HepG2 (cell line): ENCODE results near the gene MIPEP. TPM values are rescaled to one million over a fixed set of nuclear protein-coding genes. Genes with fewer than 3 reads are reported as not detected.

Experiments used
- ATAC-seq: fragments of 200-7000 bp; cut with Tn5 transposase; 3 replicates; pipeline ENCODE4 v1.9.1; 2020; ENCODE audit warnings: mild to moderate bottlenecking, moderate library complexity
- BruUV-seq: library from RNA; stranded (reverse); fragments of 400-500 nt; replicated peaks from 2 replicates; lab custom pipeline; 2021; lab: Mats Ljungman, UMichigan
- CTCF ChIA-PET: fragments of 300-600 bp; formaldehyde crosslinking; extraction: SDS; loops from one replicate; lab custom pipeline; 2021; ENCODE audit warnings: low total read pairs, inconsistent platforms, low intra/inter-chr PET ratio; lab: Yijun Ruan, JAX
- POLR2A ChIA-PET: fragments of 350-600 bp; sonication (Branson Sonifier 250); formaldehyde crosslinking; loops from one replicate; lab custom pipeline; 2020; ENCODE audit warnings: antibody characterized with exemption, inconsistent platforms; lab: Yijun Ruan, JAX
- DNase-seq: peaks from one replicate; pipeline ENCODE4 v3.0.0-alpha.2; 2015; ENCODE audit warnings: low spot score
- FAIRE-seq: peaks from 3 replicates; lab custom pipeline; 2011; peaks lifted over from hg19 to GRCh38; lab: Jason Lieb, UNC
- H2AFZ ChIP-seq: one replicate; pipeline ENCODE4 v1.6.1; 2011; ENCODE audit warnings: low read length, inconsistent platforms
- H3K27ac ChIP-seq: fragments of 300-600 bp; 3 replicates; pipeline ENCODE4 v1.8.0; 2011; ENCODE audit warnings: mixed run types, mild to moderate bottlenecking, mixed read lengths, low read length, inconsistent platforms; ENCODE audit not compliant: insufficient read depth; ENCODE audit errors: extremely low read length
- H3K27me3 ChIP-seq, 2 experiments: fragments of 200-600 bp in 1 of 2; 2 replicates in 1 of 2; 3 replicates in 1 of 2; pipeline versions ENCODE4 v1.6.0 to v1.8.0; 2011; ENCODE audit warnings: low read length in 2 of 2, mild to moderate bottlenecking in 2 of 2, moderate library complexity in 2 of 2, inconsistent platforms in 1 of 2; ENCODE audit not compliant: insufficient read depth in 2 of 2, control insufficient read depth in 1 of 2
- H3K36me3 ChIP-seq, 2 experiments: fragments of 200-600 bp in 1 of 2; replicated peaks in 1 of 2; 2 replicates in 1 of 2; 3 replicates in 1 of 2; pipeline versions ENCODE4 v1.5.1 to v1.8.0; 2011; ENCODE audit warnings: low read length in 2 of 2, inconsistent platforms in 1 of 2; ENCODE audit not compliant: insufficient read depth in 2 of 2, control insufficient read depth in 1 of 2
- H3K4me1 ChIP-seq: 2 replicates; pipeline ENCODE4 v1.5.1; 2012; ENCODE audit warnings: low read length, inconsistent platforms; ENCODE audit not compliant: insufficient read depth
- H3K4me2 ChIP-seq: 2 replicates; pipeline ENCODE4 v1.6.0; 2011; ENCODE audit warnings: low read depth, low read length, inconsistent platforms
- H3K4me3 ChIP-seq, 3 experiments: fragments of 200-600 bp in 1 of 3; sonication (generic), shearing (Covaris generic) in 1 of 3; replicated peaks in 1 of 3; 2 replicates each; pipeline ENCODE4 v1.5.1; 2011 to 2016; ENCODE audit warnings: low read length in 3 of 3, inconsistent platforms in 2 of 3, low read depth in 2 of 3, mild to moderate bottlenecking in 2 of 3, control low read depth in 1 of 3, mixed read lengths in 1 of 3; ENCODE audit not compliant: insufficient read depth in 1 of 3
- H3K79me2 ChIP-seq: one replicate; pipeline ENCODE4 v1.6.1; 2011; ENCODE audit warnings: low read length, inconsistent platforms; ENCODE audit not compliant: insufficient read depth
- H3K9ac ChIP-seq: 2 replicates; pipeline ENCODE4 v1.6.0; 2011; ENCODE audit warnings: mild to moderate bottlenecking, low read depth, low read length, inconsistent platforms; ENCODE audit not compliant: insufficient read depth
- H3K9me3 ChIP-seq: 2 replicates; pipeline ENCODE4 v1.5.1; 2012; ENCODE audit warnings: mild to moderate bottlenecking, low read length
- H4K20me1 ChIP-seq: 2 replicates; pipeline ENCODE4 v1.6.0; 2011; ENCODE audit warnings: inconsistent platforms, mild to moderate bottlenecking, low read length, moderate library complexity; ENCODE audit not compliant: insufficient read depth
- CHCHD3 ChIP-seq: sonication (generic); formaldehyde crosslinking; IDR thresholded peaks from 2 replicates; pipeline ENCODE4 v1.8.0; 2022; ENCODE audit warnings: mild to moderate bottlenecking, missing genetic modification reagents, moderate library complexity
- GFI1 ChIP-seq: sonication (generic); formaldehyde crosslinking; IDR thresholded peaks from 2 replicates; pipeline ENCODE4 v1.5.0; 2020; ENCODE audit warnings: missing genetic modification reagents, mild to moderate bottlenecking, borderline replicate concordance
- MEIS1 ChIP-seq: sonication (generic); formaldehyde crosslinking; IDR thresholded peaks from 2 replicates; pipeline ENCODE4 v1.9.0; 2021; ENCODE audit warnings: mild to moderate bottlenecking, missing genetic modification reagents, moderate library complexity, borderline replicate concordance
- PLRG1 ChIP-seq: fragments of 450-650 bp; conservative IDR thresholded peaks from 2 replicates; pipeline ENCODE4 v1.6.1; 2016
- POLR2AphosphoS5 ChIP-seq: IDR thresholded peaks from 2 replicates; pipeline ENCODE4 v1.6.1; 2012; ENCODE audit warnings: low read depth, low read length
- SALL2 ChIP-seq: sonication (generic); formaldehyde crosslinking; IDR thresholded peaks from 2 replicates; pipeline ENCODE4 v1.8.1; 2023; ENCODE audit warnings: mild to moderate bottlenecking, missing genetic modification reagents, inconsistent platforms
- SMAD1 ChIP-seq: sonication (generic); formaldehyde crosslinking; IDR thresholded peaks from 2 replicates; pipeline ENCODE4 v1.4.0; 2020; ENCODE audit warnings: missing genetic modification reagents, low read depth, mild to moderate bottlenecking, borderline replicate concordance
- YEATS4 ChIP-seq: sonication (generic); formaldehyde crosslinking; IDR thresholded peaks from 2 replicates; pipeline ENCODE4 v1.4.0; 2020; ENCODE audit warnings: missing genetic modification reagents, borderline replicate concordance
- ZNF329 ChIP-seq: sonication (generic); formaldehyde crosslinking; IDR thresholded peaks from 2 replicates; pipeline ENCODE4 v1.9.0; 2021; ENCODE audit warnings: low read depth, mild to moderate bottlenecking, missing genetic modification reagents
- ZNF383 ChIP-seq: sonication (generic); formaldehyde crosslinking; IDR thresholded peaks from 2 replicates; pipeline ENCODE4 v1.4.0; 2020; ENCODE audit warnings: missing genetic modification reagents, mild to moderate bottlenecking, borderline replicate concordance
- ZNF547 ChIP-seq: sonication (generic); formaldehyde crosslinking; IDR thresholded peaks from 2 replicates; pipeline ENCODE4 v1.5.1; 2020; ENCODE audit warnings: mild to moderate bottlenecking, missing genetic modification reagents
- ZNF660 ChIP-seq: sonication (generic); formaldehyde crosslinking; IDR thresholded peaks from 2 replicates; pipeline ENCODE4 v1.5.1; 2020; ENCODE audit warnings: mild to moderate bottlenecking, low read depth, missing genetic modification reagents, borderline replicate concordance
- ZNF749 ChIP-seq: sonication (generic); formaldehyde crosslinking; IDR thresholded peaks from 2 replicates; pipeline ENCODE4 v1.8.0; 2022; ENCODE audit warnings: mild to moderate bottlenecking, missing genetic modification reagents, moderate library complexity, borderline replicate concordance
- ZNF781 ChIP-seq: sonication (generic); formaldehyde crosslinking; IDR thresholded peaks from 2 replicates; pipeline ENCODE4 v1.5.1; 2020; ENCODE audit warnings: borderline replicate concordance, mild to moderate bottlenecking, missing genetic modification reagents; ENCODE audit errors: not compliant biosample characterization
- WGBS: methylation state at CpG from one replicate; pipeline ENCODE4 v1.1.6; 2017; ENCODE audit warnings: low lambda C conversion rate; 5-methylcytosine and 5-hydroxymethylcytosine counted together
- in situ Hi-C: cut with HindIII; loops from 2 replicates; pipeline ENCODE4 v1.10.0; 2017; ENCODE audit warnings: low pct_unique_long_range_greater_than_20kb; ENCODE audit not compliant: extremely low pct_ligation_motif_present
- intact Hi-C: fragments of 100-400 bp; cut with micrococcal nuclease; formaldehyde crosslinking; loops from one replicate; pipeline ENCODE4 v1.10.0; 2022; ENCODE audit not compliant: unreplicated experiment
- polyA plus RNA-seq, 8 experiments: library from polyadenylated mRNA; depleted of rRNA in 3 of 8; stranded (reverse) in 7 of 8; unstranded in 1 of 8; fragments of >200 nt; fragmentation: Illumina TruSeq in 4 of 8; extraction: Trizol in 4 of 8; gene quantifications; 2 replicates each; pipeline versions ENCODE4 v1.2.1 to v1.2.3, GENCODE V29; 2011 to 2016; ENCODE audit warnings: low read depth in 4 of 8, missing spikeins in 1 of 8, mixed read lengths in 1 of 8; ENCODE audit not compliant: insufficient read depth in 1 of 8
- total RNA-seq, 5 experiments: library from RNA; depleted of rRNA; stranded (reverse); fragments of >200 nt; fragmentation: Illumina TruSeq; extraction: Trizol; gene quantifications; 2 replicates each; pipeline ENCODE4 v1.2.3, GENCODE V29; 2016; ENCODE audit warnings: low read depth in 1 of 5
- TF ChIP-seq, protein P1 (sequence below): sonication (generic); formaldehyde crosslinking; IDR thresholded peaks from 2 replicates; pipeline ENCODE4 v1.4.0; 2020; ENCODE audit warnings: mild to moderate bottlenecking, missing genetic modification reagents
- TF ChIP-seq, protein P2 (sequence below): sonication (generic); formaldehyde crosslinking; IDR thresholded peaks from 2 replicates; pipeline ENCODE4 v1.8.0; 2022; ENCODE audit warnings: missing genetic modification reagents, mild to moderate bottlenecking, inconsistent platforms, borderline replicate concordance
- TF ChIP-seq, protein P3 (sequence below): sonication (generic); formaldehyde crosslinking; conservative IDR thresholded peaks from 2 replicates; pipeline ENCODE4 v1.8.1; 2023; ENCODE audit warnings: missing genetic modification reagents
- TF ChIP-seq, protein P4 (sequence below): sonication (generic); formaldehyde crosslinking; IDR thresholded peaks from 2 replicates; pipeline ENCODE4 v1.8.0; 2022; ENCODE audit warnings: missing genetic modification reagents, low read depth, mild to moderate bottlenecking, borderline replicate concordance

MIPEP gene
- total and polyA plus RNA-seq, 2 of the 13 experiments (the other 11 are each of a cell fraction or from before 2014, with no cell fraction given) = 9.3 to 24.1 TPM

DNA sequence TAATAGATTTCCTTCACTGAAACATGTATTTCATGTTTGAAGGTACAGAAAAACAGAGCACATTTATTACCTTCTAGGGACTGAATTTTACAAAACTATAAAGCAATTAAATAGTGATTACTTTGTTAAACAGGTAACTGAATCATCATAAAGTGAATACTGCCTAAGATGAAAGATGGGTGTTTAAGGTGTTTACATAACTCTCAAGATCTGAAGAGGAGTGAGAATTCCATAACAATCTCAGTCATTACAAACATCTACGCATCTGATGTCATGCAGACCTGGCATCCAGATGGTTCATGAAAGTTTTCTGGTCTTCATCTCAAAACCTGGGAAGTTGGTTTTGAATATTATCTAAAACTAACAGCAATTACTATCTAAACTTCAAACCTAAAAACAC lies 80.4 kb downstream of the MIPEP start:
- Histone ChIP-seq H3K27ac (no peak overlapping the region), H3K9ac (no peak overlapping the region), H3K4me2 (no peak overlapping the region), H3K9me3 (no peaks in the 10 kb centered on the region), H4K20me1 (no peaks in the 10 kb centered on the region), H3K4me3 (no peak overlapping the region), H3K4me1 (no peaks in the 10 kb centered on the region), H3K79me2 (no peaks in the 10 kb centered on the region), H3K36me3 (peaks cover 0 to 5% of the 10 kb centered on the region in 2 experiments; a peak in 1 of 5 replicates), H2AFZ (no peak overlapping the region), H3K27me3 (no peaks in the 10 kb centered on the region)
- DNase-seq (no peak), ATAC-seq (no peak), FAIRE-seq (no peak)
- TF ChIP-seq, protein P1, sequence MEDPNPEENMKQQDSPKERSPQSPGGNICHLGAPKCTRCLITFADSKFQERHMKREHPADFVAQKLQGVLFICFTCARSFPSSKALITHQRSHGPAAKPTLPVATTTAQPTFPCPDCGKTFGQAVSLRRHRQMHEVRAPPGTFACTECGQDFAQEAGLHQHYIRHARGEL (CRISPR knock-in tag) = no peak
- TF ChIP-seq, protein P2, sequence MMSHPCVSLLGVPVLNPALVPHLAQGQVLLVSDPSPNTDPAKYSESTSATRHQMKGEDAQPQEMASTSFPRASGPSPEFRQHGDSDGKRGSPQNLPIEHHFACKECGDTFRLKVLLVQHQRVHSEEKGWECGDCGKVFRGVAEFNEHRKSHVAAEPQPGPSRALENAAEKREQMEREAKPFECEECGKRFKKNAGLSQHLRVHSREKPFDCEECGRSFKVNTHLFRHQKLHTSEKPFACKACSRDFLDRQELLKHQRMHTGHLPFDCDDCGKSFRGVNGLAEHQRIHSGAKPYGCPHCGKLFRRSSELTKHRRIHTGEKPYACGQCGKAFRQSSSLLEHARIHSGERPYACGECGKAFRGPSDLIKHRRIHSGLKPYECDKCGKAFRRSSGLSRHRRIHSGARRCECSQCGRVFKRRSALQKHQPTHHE = no peak
- no peak for TF ChIP-seq CHCHD3 (CRISPR knock-in tag)
- no peak for TF ChIP-seq ZNF781 (CRISPR knock-in tag)
- TF ChIP-seq ZNF383 = no peak
- no peak for TF ChIP-seq ZNF329
- TF ChIP-seq, protein P3, sequence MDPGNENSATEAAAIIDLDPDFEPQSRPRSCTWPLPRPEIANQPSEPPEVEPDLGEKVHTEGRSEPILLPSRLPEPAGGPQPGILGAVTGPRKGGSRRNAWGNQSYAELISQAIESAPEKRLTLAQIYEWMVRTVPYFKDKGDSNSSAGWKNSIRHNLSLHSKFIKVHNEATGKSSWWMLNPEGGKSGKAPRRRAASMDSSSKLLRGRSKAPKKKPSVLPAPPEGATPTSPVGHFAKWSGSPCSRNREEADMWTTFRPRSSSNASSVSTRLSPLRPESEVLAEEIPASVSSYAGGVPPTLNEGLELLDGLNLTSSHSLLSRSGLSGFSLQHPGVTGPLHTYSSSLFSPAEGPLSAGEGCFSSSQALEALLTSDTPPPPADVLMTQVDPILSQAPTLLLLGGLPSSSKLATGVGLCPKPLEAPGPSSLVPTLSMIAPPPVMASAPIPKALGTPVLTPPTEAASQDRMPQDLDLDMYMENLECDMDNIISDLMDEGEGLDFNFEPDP (CRISPR knock-in tag) = no peak
- TF ChIP-seq YEATS4 (CRISPR knock-in tag) = no peak
- TF ChIP-seq GFI1 = no peak
- no peak for TF ChIP-seq SALL2
- no peak for TF ChIP-seq ZNF660 (CRISPR knock-in tag)
- TF ChIP-seq MEIS1 = no peak
- no peak for TF ChIP-seq ZNF749
- TF ChIP-seq ZNF547 (CRISPR knock-in tag) = no peak
- no peak for TF ChIP-seq PLRG1
- no peak for TF ChIP-seq SMAD1 (CRISPR knock-in tag)
- TF ChIP-seq POLR2AphosphoS5 = no peak
- TF ChIP-seq, protein P4, sequence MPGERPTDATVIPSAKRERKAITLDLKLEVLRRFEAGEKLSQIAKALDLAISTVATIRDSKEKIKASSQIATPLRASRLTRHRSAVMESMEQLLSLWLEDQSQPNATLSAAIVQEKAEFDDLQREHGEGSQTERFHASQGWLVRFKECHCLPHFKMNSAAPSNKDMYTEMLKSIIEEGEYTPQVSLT (CRISPR knock-in tag) = no peak
- WGBS = 95% methylated on average over 1 of the region's 1 CpG
- in situ Hi-C loops (no loop called here), intact Hi-C loops (no loop called here)
- BruUV-seq = no TSS peak
- POLR2A ChIA-PET = no interaction called here
- CTCF ChIA-PET = no interaction called here
